GM12801 (cell line): ENCODE data around the gene USP20.

Experiments used
- CTCF ChIP-seq: IDR thresholded peaks from one replicate; pipeline ENCODE4 v1.5.1; 2011; ENCODE audit warnings: control low read depth; ENCODE audit not compliant: insufficient read length; ENCODE audit errors: extremely low read depth

Gene USP20

DNA sequence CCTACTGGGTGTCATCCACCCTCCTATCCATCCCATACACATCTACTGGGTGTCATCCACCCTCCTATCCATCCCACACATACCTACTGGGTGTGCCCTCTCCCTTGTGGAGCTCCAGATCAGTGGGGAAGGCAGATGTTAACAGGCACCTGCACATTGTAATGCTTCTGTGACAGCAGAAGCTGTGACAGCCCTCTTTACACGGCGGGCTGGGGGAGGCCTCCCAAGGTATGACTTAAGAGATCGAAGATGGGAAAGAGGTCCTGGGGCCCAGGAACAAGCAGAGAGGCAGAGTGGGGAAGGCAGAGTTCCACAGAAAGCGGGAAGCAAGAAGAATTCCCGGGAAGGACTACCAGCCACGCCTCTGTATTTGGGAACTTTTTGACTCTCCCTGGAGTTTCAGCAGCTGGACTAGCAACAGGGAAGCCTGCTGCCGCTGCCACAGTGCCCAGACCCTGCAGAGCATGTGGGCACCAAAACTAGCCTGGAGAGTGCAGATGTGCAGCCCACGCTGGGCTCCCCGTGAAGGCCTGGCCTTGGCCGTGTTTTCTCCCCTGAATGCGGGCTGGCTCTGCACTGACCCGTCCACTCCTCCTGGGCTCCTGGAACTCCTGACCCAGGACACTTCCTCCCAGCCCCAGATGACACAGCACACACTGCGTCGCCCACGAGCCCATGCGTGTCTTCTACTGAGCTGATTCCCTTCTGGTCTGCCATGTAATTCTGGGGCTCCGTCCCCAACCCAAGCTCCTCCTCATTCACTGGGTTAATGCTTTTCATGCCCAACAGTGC is 20.6 kb upstream of the USP20 start:
- no peak for TF ChIP-seq CTCF

GRCh38 chr9:129815278-129815677 is 20.0 kb upstream of the USP20 start:
- TF ChIP-seq CTCF: no peak

DNA sequence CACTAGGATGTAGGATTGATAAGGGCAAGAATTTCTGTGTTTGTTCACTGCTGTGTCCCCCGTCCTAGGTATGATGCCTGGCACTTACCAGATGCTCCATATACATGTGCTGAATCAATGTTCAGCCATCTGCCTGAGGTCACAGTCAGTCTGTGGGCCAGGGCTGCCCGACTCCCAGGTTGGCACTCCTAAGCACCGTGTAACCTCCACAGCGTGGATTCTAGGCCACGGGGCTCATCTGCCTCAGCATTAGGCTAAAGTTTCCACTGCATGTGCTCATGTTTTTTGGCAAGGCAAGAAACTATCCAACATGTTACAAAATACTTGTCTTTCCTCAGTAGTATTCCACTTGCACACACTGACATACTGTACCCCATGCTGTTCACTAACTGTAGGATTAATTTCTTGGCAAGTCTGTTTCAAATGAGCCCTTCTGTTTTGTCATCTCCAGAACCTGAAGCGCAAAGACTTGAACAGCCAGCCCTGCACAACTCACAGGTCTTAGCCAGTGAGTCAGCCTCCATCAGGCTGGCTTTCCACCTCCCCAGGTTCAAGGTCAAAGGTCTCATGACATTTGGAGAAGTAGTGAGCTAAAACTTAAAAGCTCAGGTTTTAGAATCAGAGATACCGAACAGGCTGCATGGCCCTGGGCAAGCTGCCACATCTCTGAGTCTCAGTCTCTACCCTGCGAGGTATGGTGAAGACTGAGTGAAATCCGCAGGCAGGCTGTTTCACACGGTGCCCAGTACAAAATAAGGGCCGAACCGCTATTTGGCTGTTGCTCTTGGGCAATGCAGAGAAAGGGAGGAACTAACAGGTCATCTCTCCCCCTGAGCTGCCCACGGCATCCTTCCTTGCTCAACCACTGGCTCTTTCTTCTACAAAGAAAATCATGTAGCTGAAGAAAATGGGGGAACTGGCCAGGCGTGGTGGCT is 18.5 kb upstream of the USP20 start:
- no peak for TF ChIP-seq CTCF

GRCh38 chr9:129822898-129823541 is 12.2 kb upstream of the USP20 start:
- TF ChIP-seq CTCF: no peak

GRCh38 chr9:129823542-129823934 is 11.7 kb upstream of the USP20 start:
- no peak for TF ChIP-seq CTCF

- TF ChIP-seq CTCF: no peak
Observed at GRCh38 chr9:129823935-129824601, 11.2 kb upstream of the USP20 start, which contains the start of gene TOR1A. TSS of gene TOR1A (minus strand) at chr9:129824136. CDS start at chr9:129824085, 51 bp downstream.
